ENCODE data around the gene CELF2.

CELF2 gene

GRCh38 chr10:11295492-11295891, 277.8 kb downstream of the CELF2 start:
- Histone ChIP-seq H3K9me3 (ENCODE audit: control insufficient read depth in 1 of 2, low read length in 2 of 2) (no peaks in the 10 kb centered on the region), H3K4me1 (ENCODE audit: control insufficient read depth in 1 of 2, insufficient read depth in 2 of 2, low read length in 2 of 2) (no peaks in the 10 kb centered on the region), H3K27me3 (ENCODE audit: control insufficient read depth in 1 of 2, insufficient read depth in 2 of 2, low read length in 2 of 2) (no peaks in the 10 kb centered on the region), H3K36me3 (ENCODE audit: control insufficient read depth in 1 of 2, insufficient read depth in 2 of 2, low read length in 2 of 2) (peaks cover 5 to 34% of the 10 kb centered on the region in 2 donors), H3K4me3 (ENCODE audit: low read depth in 1 of 2, low read length in 2 of 2) (no peak overlapping the region), H3K27ac (ENCODE audit: low read depth, low read length) (no peak overlapping the region), H3K9ac (ENCODE audit: low read depth in 1 of 2, low read length in 2 of 2) (no peak overlapping the region)

DNA sequence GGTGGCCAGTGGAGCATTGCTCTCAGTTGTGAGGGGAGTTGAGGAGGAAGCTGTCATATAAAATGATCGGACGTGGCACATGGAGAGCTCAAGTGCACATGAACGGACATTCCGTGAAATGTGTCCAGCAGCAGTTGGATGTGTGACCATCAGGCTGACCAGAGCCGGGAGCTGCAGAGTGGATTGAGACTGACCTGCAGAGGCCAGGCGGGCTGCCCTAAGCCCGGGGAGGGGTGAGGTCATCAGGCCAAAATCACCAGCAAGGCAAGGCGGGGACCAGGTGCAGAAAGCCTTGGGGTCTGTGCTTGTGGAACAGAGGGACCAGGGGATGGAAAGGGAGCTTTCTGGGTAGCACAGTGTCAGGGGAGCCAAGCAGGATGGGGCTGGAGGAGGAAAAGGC, 279.5 kb downstream of the CELF2 start:
- Histone ChIP-seq H3K27me3 (ENCODE audit: control insufficient read depth in 1 of 2, insufficient read depth in 2 of 2, low read length in 2 of 2) (no peaks in the 10 kb centered on the region), H3K4me3 (ENCODE audit: low read depth in 1 of 2, low read length in 2 of 2) (no peak overlapping the region), H3K36me3 (ENCODE audit: control insufficient read depth in 1 of 2, insufficient read depth in 2 of 2, low read length in 2 of 2) (peaks cover 3 to 35% of the 10 kb centered on the region in 2 donors), H3K4me1 (ENCODE audit: control insufficient read depth in 1 of 2, insufficient read depth in 2 of 2, low read length in 2 of 2) (no peaks in the 10 kb centered on the region), H3K9ac (ENCODE audit: low read depth in 1 of 2, low read length in 2 of 2) (no peak overlapping the region), H3K27ac (ENCODE audit: low read depth, low read length) (no peak overlapping the region), H3K9me3 (ENCODE audit: control insufficient read depth in 1 of 2, low read length in 2 of 2) (no peaks in the 10 kb centered on the region)

DNA sequence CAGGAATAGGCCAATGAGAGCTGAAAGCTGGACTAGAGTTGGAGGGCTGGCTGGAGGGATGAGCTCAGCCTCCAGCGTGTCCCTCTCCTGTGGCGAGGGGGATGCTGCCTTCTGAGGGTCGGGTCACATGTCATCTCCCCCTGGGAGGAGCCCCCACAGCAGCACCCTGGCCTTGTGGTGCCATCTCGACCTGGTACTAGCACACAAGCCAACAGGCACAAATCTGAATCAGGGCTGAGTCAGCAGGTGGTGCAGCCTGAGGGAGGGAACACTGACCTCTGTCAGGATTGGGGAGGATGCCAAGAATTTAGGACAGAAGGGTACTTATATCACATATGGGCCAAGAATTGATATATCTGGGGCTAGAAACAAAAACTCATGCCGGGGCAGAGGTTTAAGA, 280.4 kb downstream of the CELF2 start:
- Histone ChIP-seq H3K27me3 (ENCODE audit: control insufficient read depth in 1 of 2, insufficient read depth in 2 of 2, low read length in 2 of 2) (no peaks in the 10 kb centered on the region), H3K4me1 (ENCODE audit: control insufficient read depth in 1 of 2, insufficient read depth in 2 of 2, low read length in 2 of 2) (no peaks in the 10 kb centered on the region), H3K4me3 (ENCODE audit: low read depth in 1 of 2, low read length in 2 of 2) (no peak overlapping the region), H3K27ac (ENCODE audit: low read depth, low read length) (no peak overlapping the region), H3K36me3 (ENCODE audit: control insufficient read depth in 1 of 2, insufficient read depth in 2 of 2, low read length in 2 of 2) (peaks cover 5 to 31% of the 10 kb centered on the region in 2 donors), H3K9me3 (ENCODE audit: control insufficient read depth in 1 of 2, low read length in 2 of 2) (no peaks in the 10 kb centered on the region), H3K9ac (ENCODE audit: low read depth in 1 of 2, low read length in 2 of 2) (no peak overlapping the region)

DNA sequence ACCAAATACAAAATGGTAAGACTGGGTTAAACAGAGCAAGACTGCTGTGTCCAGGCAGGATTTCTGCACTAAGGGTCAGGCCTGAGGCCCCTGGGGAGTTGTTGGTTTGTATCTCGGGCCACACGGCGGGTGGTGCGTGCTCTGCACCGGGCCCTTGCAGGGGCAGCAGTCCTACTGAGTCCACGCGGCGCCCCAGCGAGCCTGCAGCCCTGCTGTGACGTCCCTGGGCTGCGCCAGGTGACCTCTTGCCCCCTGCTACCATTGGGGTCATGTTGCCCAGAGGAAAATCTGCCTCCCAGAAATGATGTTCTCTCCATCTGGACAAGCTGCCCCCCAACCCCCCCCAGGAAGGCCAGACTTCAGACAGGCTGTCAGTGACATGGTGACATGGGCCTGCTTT, 281.5 kb downstream of the CELF2 start:
- Histone ChIP-seq H3K36me3 (ENCODE audit: control insufficient read depth in 1 of 2, insufficient read depth in 2 of 2, low read length in 2 of 2) (peaks cover 5 to 41% of the 10 kb centered on the region in 2 donors), H3K27ac (ENCODE audit: low read depth, low read length) (no peak overlapping the region), H3K4me1 (ENCODE audit: control insufficient read depth in 1 of 2, insufficient read depth in 2 of 2, low read length in 2 of 2) (no peaks in the 10 kb centered on the region), H3K4me3 (ENCODE audit: low read depth in 1 of 2, low read length in 2 of 2) (no peak overlapping the region), H3K9ac (ENCODE audit: low read depth in 1 of 2, low read length in 2 of 2) (no peak overlapping the region), H3K27me3 (ENCODE audit: control insufficient read depth in 1 of 2, insufficient read depth in 2 of 2, low read length in 2 of 2) (no peaks in the 10 kb centered on the region), H3K9me3 (ENCODE audit: control insufficient read depth in 1 of 2, low read length in 2 of 2) (no peaks in the 10 kb centered on the region)

- H3K36me3 ChIP-seq (ENCODE audit: control insufficient read depth in 1 of 2, insufficient read depth in 2 of 2, low read length in 2 of 2), result peaks cover 5 to 48% of the 10 kb centered on the region in 2 donors
Observed at GRCh38 chr10:11300026-11300425, 282.4 kb downstream of the CELF2 start.

DNA sequence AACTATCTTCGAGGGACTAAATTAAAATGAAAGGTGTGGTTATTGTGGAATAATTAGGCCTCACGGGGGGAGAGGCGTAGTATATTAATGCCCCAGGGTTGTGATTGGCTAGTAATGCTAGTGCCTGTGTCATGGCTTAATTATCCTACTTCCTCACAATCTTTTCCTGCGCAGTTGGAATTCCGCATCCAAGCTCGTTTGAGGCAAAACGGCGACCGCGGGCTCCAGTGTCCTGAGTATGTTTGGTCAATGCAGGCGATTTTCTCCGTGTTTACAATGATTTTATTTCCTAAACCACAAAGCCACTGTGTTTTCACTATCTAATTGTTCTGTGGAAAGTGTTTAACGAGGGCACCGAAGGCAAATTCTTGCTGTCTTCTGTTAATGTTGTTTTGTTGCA, 282.9 kb downstream of the CELF2 start:
- Histone ChIP-seq H3K4me3 (ENCODE audit: low read depth in 1 of 2, low read length in 2 of 2) (no peak overlapping the region), H3K27me3 (ENCODE audit: control insufficient read depth in 1 of 2, insufficient read depth in 2 of 2, low read length in 2 of 2) (no peaks in the 10 kb centered on the region), H3K4me1 (ENCODE audit: control insufficient read depth in 1 of 2, insufficient read depth in 2 of 2, low read length in 2 of 2) (no peaks in the 10 kb centered on the region), H3K9me3 (ENCODE audit: control insufficient read depth in 1 of 2, low read length in 2 of 2) (no peaks in the 10 kb centered on the region), H3K9ac (ENCODE audit: low read depth in 1 of 2, low read length in 2 of 2) (no peak overlapping the region), H3K27ac (ENCODE audit: low read depth, low read length) (no peak overlapping the region), H3K36me3 (ENCODE audit: control insufficient read depth in 1 of 2, insufficient read depth in 2 of 2, low read length in 2 of 2) (peaks cover 5 to 45% of the 10 kb centered on the region in 2 donors)

More at GRCh38 chr10:11300026-11300425, 282.4 kb downstream of the CELF2 start:
- no peak overlapping the region for H3K9ac ChIP-seq (ENCODE audit: low read depth in 1 of 2, low read length in 2 of 2)
- H3K27ac ChIP-seq (ENCODE audit: low read depth, low read length), result no peak overlapping the region
- no peaks in the 10 kb centered on the region for H3K27me3 ChIP-seq (ENCODE audit: control insufficient read depth in 1 of 2, insufficient read depth in 2 of 2, low read length in 2 of 2)
- H3K9me3 ChIP-seq (ENCODE audit: control insufficient read depth in 1 of 2, low read length in 2 of 2), result no peaks in the 10 kb centered on the region
- H3K4me3 ChIP-seq (ENCODE audit: low read depth in 1 of 2, low read length in 2 of 2), result no peak overlapping the region
- no peaks in the 10 kb centered on the region for H3K4me1 ChIP-seq (ENCODE audit: control insufficient read depth in 1 of 2, insufficient read depth in 2 of 2, low read length in 2 of 2)

GRCh38 chr10:11301571-11302111, 284.0 kb downstream of the CELF2 start:
- Histone ChIP-seq H3K4me1 (ENCODE audit: control insufficient read depth in 1 of 2, insufficient read depth in 2 of 2, low read length in 2 of 2) (no peaks in the 10 kb centered on the region), H3K36me3 (ENCODE audit: control insufficient read depth in 1 of 2, insufficient read depth in 2 of 2, low read length in 2 of 2) (peaks cover 5 to 54% of the 10 kb centered on the region in 2 donors), H3K27me3 (ENCODE audit: control insufficient read depth in 1 of 2, insufficient read depth in 2 of 2, low read length in 2 of 2) (no peaks in the 10 kb centered on the region), H3K4me3 (ENCODE audit: low read depth in 1 of 2, low read length in 2 of 2) (no peak overlapping the region), H3K9me3 (ENCODE audit: control insufficient read depth in 1 of 2, low read length in 2 of 2) (no peaks in the 10 kb centered on the region), H3K27ac (ENCODE audit: low read depth, low read length) (no peak overlapping the region), H3K9ac (ENCODE audit: low read depth in 1 of 2, low read length in 2 of 2) (no peak overlapping the region)

- no peaks in the 10 kb centered on the region for H3K27me3 ChIP-seq (ENCODE audit: control insufficient read depth in 1 of 2, insufficient read depth in 2 of 2, low read length in 2 of 2)
- peaks cover 5 to 56% of the 10 kb centered on the region in 2 donors for H3K36me3 ChIP-seq (ENCODE audit: control insufficient read depth in 1 of 2, insufficient read depth in 2 of 2, low read length in 2 of 2)
- H3K4me3 ChIP-seq (ENCODE audit: low read depth in 1 of 2, low read length in 2 of 2), result no peak overlapping the region
- no peak overlapping the region for H3K9ac ChIP-seq (ENCODE audit: low read depth in 1 of 2, low read length in 2 of 2)
- no peak overlapping the region for H3K27ac ChIP-seq (ENCODE audit: low read depth, low read length)
- H3K9me3 ChIP-seq (ENCODE audit: control insufficient read depth in 1 of 2, low read length in 2 of 2), result no peaks in the 10 kb centered on the region
- no peaks in the 10 kb centered on the region for H3K4me1 ChIP-seq (ENCODE audit: control insufficient read depth in 1 of 2, insufficient read depth in 2 of 2, low read length in 2 of 2)
Observed at GRCh38 chr10:11302181-11302580, 284.5 kb downstream of the CELF2 start.

DNA sequence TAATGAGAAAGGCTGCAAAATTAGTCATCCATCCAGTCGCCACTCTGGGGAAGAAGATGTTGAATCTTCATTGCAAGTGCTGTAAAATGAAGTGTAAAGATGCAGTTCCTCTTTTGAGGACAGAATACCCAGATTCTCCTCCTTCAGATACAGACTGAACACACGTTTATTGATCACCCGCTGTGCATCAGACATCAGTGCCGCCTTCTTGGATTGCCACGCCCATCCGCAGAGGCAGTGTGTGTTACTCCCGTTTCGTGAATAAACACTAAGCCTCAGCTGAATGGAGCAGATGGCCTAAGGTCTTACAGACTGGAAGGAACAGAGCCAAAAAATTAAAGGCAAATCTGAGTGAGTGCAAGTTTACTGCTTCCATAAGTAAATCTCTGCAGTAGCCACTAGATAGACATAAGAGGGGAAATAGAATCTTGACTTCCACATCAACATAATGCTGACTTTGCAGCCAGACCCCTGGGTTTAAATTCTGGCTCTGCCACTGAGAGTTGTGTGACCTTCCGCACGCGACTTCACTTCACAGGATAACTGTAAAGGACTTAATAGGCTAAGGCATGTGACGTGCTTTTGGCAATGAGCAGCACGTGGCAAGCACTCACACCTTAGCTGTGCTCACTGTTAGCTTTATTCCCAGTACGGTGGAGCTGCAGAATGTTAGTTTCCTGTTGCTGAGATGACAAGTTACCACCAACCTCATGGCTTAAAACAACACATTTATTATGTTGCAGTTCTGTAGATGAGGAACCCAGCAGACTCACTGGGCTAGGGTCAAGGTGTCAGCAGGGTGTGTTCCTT, 285.9 kb downstream of the CELF2 start:
- Histone ChIP-seq H3K27ac (ENCODE audit: low read depth, low read length) (no peak overlapping the region), H3K9ac (ENCODE audit: low read depth in 1 of 2, low read length in 2 of 2) (no peak overlapping the region), H3K36me3 (ENCODE audit: control insufficient read depth in 1 of 2, insufficient read depth in 2 of 2, low read length in 2 of 2) (peaks cover 13 to 64% of the 10 kb centered on the region in 2 donors), H3K4me1 (ENCODE audit: control insufficient read depth in 1 of 2, insufficient read depth in 2 of 2, low read length in 2 of 2) (no peaks in the 10 kb centered on the region), H3K27me3 (ENCODE audit: control insufficient read depth in 1 of 2, insufficient read depth in 2 of 2, low read length in 2 of 2) (no peaks in the 10 kb centered on the region), H3K9me3 (ENCODE audit: control insufficient read depth in 1 of 2, low read length in 2 of 2) (peaks cover 4 to 12% of the 10 kb centered on the region in 2 donors), H3K4me3 (ENCODE audit: low read depth in 1 of 2, low read length in 2 of 2) (no peak overlapping the region)

DNA sequence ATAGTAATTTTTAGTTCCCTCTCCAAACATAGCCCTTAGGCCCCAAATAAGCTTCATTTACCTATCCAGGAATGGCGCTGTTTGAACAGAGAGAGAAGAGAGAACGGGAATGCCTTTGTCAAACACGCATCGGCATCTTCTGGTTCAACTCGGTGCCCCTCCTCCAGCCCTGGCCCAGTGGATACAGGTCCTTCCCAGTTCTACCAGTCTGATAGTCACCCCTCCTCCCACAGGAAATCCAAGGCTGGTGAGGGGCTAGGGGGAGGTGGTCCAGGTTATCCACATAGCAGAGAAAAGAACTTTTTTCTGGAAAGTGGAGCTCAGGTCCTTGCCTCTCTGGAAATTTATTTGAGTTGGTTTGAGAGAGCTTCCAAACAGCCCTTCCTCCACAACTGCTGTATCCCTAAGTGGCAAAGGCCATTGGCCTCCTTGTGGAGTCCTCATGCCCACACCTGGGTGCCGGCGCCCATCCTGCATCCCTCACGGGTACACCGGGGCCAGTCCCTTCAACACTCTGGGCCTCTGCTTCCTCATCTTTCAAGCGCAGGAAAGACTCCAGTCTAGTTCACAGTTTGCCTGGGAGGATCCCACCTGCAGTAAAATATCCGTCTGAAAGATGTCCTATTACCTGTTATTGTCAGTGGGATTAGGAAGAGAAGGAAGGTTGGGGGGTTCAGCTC, 287.4 kb downstream of the CELF2 start:
- H3K36me3 ChIP-seq (ENCODE audit: control insufficient read depth in 1 of 2, insufficient read depth in 2 of 2, low read length in 2 of 2), result peaks cover 13 to 57% of the 10 kb centered on the region in 2 donors
- no peaks in the 10 kb centered on the region for H3K27me3 ChIP-seq (ENCODE audit: control insufficient read depth in 1 of 2, insufficient read depth in 2 of 2, low read length in 2 of 2)
- no peak overlapping the region for H3K4me3 ChIP-seq (ENCODE audit: low read depth in 1 of 2, low read length in 2 of 2)
- no peak overlapping the region for H3K27ac ChIP-seq (ENCODE audit: low read depth, low read length)
- H3K9me3 ChIP-seq (ENCODE audit: control insufficient read depth in 1 of 2, low read length in 2 of 2), result peaks cover 4 to 12% of the 10 kb centered on the region in 2 donors
- H3K4me1 ChIP-seq (ENCODE audit: control insufficient read depth in 1 of 2, insufficient read depth in 2 of 2, low read length in 2 of 2), result no peaks in the 10 kb centered on the region
- no peak overlapping the region for H3K9ac ChIP-seq (ENCODE audit: low read depth in 1 of 2, low read length in 2 of 2)
